GM21526 (cell line): ENCODE results near the gene PPP1R9A.

Source experiments
- ATAC-seq: cut with Tn5 transposase; IDR thresholded peaks from one replicate; pipeline ENCODE4 v1.9.1; 2021; ENCODE audit warnings: moderate library complexity; ENCODE audit not compliant: unreplicated experiment, low FRiP score

PPP1R9A gene

DNA sequence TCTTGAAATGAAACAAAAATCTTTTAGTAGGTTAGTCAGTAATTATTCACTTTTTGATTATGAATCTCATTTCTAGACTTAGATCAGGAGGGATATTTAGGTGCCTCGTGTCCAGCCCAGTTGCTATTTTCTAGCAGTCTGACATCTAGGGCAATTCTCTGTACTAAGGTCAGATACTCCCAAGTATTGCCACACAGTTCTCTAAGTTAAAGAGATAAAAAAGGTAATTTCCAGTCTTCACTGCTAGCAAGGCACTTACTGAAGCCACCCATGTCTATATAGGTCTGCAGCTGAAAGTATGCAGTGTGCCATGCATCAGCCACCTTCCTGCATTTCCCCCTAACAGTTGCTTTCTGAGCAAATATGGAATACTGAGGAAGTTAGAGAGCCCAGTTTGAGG, 333.5 kb downstream of the PPP1R9A start:
- no peak for ATAC-seq

DNA sequence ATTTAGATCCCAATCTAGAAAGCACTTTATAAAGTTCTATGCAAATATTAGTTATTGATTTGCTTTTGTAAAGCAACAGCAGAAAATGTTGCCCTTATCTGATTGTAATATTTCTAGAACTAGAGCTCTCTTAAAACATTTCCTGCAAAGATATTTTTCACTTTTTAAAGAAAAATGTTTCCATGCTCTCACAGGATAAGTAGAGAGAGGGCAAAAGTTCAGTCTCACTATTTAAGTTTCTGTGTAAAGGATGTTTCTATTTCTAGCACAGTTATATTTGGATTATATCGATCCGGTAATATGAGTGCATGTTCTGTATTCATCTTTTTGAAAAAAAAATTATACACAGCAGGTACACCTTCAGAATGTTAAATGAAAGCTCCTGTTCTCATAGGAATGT, 334.9 kb downstream of the PPP1R9A start:
- ATAC-seq: no peak

DNA sequence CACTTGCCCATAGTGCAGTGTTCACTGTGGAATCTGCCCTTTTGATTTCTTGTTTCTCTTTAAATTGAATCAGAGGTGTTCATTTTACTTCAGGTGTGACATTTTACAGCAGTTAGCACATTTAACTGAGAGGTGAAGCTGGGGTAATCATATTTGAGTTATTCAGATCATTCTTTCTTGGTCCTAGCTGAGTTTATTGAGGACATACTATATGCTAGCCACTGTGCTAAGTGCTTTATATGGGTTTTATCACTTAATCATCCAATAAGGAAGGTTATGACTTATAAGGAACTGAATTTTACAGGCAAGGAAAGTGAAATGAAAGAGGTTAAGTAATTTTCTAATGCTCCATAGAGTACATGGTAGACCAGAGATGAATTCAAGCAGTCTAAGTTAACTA, 337.2 kb downstream of the PPP1R9A start:
- no peak for ATAC-seq

DNA sequence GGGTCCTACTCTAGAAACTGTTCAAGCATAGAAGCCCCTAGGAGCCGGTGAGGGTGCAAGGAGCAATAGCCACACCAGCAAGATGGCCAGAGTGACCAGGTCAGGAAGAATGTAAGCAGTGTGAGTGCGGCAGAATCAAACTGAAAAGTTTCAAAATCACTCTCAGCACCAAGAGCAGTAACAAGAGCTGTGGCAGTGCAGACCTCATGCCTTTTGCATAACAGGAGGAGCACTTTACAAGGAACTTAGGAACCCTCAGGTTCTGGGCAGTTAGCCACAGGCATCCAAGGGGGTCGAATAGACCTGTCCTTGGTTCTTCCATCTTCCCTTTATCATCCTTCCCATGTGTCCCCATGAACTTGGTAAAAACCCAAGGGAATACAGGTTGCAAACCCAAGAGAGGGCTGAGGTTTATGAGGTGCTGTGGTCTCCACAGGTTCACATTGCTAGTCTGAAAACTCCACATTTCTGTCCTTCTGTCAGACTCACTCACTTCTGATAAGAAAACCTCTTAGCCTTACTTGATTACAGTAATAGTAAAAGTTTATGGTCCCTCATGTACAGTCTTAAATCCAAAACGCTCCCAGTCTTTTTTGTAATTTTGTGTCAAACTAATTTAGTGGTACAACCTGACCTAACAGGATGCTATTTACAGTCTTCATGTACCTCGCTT, 338.6 kb downstream of the PPP1R9A start:
- no peak for ATAC-seq

DNA sequence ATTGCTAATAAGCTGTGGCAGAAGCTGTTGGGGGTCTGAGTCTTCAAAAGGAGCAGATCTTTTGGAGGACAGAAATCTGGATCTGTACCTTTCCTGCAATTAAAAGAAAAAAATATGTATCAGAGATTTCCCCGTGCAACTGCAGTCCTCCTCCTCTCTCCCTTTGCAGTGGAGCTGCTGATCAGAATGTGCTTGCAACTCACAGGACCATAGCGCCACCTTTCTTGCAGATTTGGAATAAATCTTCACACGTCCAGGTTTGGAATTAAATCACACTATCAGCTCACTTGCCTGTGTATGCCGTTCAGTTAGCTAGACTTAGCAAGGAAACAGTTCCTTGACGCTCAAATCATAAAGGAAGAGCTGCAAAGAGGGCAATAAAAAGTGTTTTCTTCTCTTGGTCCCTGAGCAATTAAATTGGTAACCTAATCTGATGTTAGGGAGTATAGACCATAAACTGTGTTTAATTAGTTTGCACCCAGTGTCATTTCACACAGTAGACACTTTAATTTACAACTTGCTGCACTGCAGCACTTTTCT, 339.5 kb downstream of the PPP1R9A start:
- ATAC-seq: no peak

DNA sequence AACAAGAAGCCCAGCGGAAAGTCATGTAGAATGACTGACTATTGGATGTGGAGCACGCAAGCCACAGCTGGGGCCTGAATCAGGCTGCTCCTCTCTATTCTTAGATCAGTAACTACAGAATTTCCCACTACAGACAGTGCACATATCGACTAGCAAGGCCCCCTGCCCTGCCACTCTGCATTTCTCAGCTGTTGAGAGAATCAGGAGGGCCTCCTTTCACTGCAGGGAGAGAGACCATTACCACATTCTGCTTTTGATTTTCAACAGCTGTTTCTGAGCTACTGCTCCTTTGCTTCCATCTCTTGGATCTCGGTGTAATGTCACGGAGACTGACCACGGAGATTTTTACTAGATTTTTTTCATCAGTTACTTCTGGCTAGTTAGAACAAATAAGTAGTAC, 343.2 kb downstream of the PPP1R9A start:
- ATAC-seq: no peak

DNA sequence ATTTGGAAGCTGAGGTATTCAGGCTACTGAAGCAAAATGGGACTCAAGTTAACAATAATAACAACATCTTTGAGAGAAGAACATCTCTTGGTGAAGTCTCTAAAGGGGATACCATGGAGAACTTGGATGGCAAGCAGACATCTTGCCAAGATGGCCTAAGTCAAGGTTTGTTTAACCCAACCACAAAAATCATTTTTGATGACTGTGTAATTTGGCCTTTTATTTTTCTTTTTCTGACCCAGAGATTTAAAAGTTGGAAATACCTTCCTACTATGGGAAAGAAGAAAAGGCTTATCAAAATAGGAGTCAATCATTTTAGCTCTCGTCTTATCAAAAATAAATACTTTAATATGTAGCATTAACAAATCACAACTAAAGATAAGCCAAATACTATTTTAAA, 344.6 kb downstream of the PPP1R9A start:
- no peak for ATAC-seq

DNA sequence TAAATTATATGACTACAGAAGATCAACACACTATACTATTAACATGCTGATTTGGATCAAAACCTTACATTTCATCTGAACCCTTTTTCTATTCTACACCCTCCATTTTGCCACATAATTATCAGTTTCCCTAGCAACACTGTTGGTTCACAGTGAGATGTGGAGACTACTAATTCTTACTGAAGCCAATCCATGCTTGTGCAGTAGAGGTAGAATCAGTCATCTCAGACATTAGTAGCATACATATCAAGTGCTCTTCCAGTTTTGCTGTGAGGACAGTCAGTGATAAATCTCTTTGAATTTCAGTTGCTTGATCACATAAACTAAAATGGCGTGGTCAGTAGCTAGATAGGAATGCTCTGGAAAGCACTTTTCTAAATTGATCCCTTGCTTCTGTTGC, 346.6 kb downstream of the PPP1R9A start:
- no peak for ATAC-seq

DNA sequence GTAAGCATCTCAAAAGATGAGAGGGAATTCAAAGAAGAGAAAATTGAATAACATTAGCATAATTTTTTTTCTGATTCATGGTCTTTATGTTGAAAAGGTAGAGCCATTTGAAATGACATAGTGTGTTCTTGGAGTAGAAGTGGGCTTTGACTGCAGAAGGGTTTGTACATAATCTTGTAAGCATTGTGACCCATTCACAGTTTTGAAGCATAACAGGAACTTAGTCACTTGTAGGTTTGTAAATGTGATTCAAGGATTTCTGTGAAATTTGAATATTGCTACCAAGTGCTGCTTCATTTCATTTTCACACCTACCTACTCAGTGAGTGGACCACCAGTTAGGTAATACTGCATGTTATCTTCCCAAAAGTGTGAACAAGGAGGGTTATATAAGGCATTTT, 348.3 kb downstream of the PPP1R9A start:
- no peak for ATAC-seq

DNA sequence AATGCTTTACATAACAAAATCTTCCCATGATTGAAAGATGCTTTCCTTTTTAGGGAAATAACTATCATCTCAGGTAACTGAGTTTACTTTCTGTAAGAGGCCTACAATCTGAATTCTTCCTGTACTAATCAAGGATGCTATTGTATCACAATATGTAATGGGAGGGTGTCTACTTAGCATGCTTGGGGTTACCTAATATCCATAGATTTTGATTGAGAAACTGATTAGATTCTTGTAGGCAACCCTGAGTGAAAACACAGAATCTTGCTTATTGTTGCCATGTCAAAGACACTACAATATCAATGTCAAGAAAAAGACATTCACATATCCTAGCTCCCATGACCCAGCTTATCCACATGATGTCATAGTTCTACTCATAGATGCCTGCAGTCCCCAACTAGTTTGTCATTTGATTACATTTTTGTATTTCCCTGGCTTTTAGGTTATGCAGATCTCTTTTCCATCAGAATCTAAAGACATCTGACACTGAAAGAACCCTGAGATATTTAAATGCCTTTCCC, 354.6 kb downstream of the PPP1R9A start:
- ATAC-seq: no peak

DNA sequence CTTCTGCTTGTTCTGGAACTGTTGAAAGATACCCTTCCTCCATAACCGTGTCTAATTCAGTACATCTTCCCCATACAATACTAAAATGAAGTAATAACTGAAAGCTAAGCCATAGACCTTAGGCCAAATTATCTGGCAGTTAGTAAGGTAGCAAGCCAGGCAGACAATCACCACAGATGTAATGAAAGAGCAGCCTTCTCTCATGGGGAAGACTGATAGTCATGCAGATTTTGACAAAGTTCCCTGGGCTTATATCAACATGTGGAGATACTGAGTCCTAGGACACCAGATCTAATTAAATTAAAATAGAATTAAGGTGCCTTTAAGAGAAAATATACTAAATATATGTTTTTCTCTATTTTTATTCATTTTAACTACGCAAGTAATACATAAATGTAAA, 355.5 kb downstream of the PPP1R9A start:
- no peak for ATAC-seq

DNA sequence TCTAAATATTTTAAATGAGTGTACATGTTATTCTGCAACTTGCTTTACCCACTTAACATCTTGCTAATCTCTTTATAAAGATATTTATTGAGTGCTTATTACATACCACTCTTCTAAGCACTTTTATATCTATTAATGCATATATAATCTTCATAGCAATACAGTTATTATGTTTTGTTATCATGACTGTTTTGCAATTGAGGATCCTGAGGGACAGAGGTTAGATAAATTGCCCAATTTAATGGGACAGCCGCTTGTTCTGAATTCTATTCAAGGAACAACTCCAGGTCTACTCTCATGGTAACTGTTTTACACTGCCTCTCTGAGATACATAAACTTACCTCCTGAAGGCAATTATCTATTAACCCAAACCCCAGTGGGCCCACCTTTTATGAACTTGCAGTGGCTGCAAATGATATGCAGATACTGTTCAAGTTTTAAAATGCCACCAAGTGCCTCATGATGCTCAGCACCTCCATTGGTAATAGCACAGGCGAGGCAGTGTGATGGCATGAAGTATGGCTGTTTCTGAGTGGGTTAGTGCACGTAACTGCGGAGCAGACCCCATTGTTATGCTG, 356.5 kb downstream of the PPP1R9A start:
- ATAC-seq: no peak

DNA sequence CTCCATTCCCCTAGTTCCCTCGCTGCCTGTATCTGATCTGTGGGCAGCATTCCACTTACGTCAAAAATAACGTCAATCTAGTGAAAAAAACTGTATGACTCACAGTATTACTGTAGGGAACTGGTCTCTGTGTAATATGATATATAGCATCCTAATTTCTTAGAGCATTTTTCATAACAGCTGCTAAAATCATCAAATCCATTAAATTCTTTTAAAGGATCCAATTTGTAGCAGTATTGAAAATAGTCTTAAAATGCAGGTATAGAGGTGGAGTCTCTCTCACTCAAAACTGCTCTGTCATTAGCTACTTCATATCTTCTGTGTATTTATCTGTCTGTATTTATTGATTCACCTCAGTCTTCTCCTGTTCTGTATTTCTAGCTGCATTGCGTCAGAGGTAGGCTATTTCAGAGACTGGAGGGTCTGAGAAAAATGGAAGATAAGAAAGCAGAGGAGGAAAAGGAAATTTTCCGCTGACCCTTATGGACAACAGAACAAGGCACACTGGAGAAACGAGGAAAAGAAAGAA, 357.0 kb downstream of the PPP1R9A start:
- no peak for ATAC-seq

DNA sequence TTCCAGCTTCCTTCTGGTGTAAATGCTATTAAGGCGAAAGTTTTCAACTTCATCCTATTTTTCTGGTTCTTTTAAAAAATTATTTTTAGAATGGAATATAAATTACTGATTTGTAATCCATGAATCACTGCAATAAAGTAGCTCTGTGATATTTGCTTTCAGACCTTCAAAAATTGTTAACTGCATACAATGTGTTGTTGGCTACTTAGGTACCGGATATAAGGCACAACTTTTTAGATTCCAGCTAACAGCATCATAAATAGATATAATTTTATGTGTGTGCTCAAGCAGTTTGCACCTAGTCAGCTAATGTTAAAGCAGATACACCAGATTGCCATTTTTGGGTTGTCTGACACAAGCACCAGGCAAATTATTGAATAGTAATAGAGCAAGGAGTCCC, 358.2 kb downstream of the PPP1R9A start:
- ATAC-seq: no peak

DNA sequence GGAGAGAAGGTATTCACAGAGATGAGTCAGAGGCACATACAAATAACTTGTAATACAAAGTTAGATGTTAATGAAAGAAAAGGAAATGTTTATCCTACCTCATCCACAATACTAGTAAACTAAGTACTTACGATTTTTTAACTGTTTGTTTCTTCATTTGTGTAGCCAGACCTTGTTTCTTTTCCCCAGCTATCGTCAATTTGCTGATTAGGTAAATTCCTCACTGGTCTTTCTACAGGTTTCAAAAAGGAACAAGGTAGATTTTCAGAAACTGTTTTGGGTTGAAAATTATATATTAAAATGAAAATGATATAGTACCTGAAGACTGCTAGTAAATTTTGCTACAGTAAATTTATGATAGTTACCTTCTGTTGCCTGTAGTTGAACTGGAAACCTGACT, 360.4 kb downstream of the PPP1R9A start:
- no peak for ATAC-seq

DNA sequence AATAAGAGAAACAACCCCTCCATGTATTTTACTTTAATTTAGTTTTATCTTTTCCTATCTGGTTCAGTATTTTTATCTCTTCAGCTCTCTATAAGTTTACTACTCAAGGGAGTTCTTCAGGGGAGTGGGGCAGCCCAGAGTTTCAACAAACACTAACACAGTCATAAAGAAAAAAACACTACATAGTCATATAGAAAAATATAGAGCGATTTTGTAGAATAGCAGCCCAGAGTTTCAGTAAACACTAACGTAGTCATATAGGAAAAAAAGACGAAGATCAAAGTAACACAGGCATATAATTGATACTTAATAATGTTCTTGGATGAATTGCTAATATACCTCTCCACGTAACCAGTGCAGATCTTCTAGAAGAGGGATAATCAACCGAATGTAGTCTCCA, 362.2 kb downstream of the PPP1R9A start:
- ATAC-seq: no peak

DNA sequence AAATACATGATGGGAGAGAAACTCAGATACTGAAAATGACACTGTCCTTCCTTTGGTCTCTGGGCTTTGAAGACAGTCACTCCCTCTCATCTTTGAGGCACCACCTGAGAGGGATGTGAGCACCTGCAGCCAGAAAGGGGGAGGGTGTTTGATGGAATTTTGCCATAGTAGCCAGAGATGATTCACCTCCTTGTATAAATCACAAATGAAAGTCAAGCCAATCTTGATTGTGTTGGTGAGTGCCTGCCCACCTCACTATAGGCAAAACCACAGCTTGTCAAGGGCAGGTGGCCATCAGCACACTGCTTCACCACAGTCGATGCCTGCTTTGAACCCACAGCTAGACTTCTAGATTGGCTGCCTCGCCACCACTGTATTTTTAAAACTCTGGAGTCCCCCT, 368.7 kb downstream of the PPP1R9A start:
- no peak for ATAC-seq

DNA sequence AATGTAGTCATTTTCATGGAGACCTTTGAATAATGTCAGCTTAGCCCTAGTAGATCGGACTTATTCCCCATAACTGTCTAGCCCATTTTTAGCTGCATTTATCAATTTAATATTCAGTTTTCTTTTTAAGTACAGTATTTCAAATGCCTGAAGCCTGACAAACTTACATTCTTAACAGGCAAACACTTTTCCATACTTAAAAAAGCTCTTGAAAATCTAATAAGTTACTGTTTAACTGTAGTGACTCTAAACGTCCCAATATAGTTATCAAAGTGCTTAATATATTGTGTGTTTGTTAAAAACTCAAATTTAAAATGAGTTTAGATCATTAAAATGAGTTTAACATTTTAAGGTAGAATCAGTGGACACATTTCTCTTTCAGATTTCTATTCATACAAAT, 372.0 kb downstream of the PPP1R9A start:
- ATAC-seq: no peak

DNA sequence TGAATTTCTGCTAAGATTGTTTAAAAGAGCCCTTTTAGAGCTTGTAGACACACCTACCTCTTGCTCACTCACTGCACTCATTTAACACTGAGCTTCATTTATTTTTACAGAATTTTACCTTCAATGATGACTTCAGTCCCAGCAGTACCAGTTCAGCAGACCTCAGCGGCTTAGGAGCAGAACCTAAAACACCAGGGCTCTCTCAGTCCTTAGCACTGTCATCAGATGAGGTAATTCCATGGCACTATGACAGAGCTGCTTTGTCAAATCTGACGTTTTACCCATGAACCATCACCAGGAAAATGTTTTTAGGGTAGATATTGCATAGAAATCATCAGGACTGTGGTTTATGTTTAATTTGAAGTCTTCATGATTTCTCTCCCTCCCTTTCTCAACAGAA, 378.7 kb downstream of the PPP1R9A start:
- ATAC-seq: no peak

DNA sequence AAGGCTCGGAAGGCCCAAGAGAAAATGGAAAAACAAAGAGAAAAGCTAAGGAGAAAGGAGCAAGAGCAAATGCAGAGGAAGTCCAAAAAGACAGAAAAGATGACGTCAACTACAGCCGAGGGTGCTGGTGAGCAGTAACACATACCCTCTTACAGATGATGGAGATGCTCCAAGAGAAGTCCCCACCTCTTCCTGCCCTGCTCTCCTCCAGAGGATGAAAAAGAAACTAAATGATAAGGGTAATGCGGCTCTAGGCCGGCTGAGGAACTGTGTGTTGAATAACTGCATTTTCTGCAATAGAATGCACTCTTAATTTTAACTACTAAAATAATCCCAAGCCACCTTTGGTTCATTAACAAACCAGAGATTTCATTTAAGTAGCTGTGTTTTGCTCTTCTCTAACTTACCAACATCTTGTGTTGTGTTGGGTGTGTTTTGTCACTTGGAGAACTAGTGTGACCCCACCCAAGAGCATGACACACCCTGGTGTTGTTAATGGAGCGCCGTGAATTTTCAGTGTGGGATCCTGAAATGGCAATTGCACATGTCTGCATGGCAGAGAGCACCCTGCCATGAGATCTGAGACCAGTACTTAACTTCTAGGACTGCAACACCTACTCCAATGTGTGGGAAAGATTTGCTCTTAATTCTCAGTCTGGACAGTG, 382.9 kb downstream of the PPP1R9A start:
- no peak for ATAC-seq

DNA sequence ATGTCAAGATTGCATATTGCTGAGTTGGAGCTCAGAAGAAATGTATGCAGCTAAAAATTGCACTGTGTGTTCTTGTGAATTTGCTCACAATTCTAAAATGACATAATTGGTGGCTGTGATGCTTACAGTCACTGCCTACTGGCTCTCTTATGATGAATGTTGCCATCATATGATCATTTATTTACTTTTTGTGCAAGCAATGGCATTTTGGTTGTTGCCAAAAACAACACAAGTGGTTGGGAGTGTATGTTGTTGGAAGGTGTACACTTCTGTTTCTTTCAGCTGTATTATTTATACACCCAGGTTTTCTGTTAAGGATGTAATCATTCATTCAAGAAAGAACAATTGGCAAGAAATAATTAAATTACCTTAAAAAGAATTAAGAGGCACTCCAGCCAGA, 388.0 kb downstream of the PPP1R9A start:
- ATAC-seq: no peak
